Cardiac muscle cell (in vitro differentiated cells and primary cell): ENCODE measurements around the gene NPR2. TPM values are rescaled to one million over a fixed set of nuclear protein-coding genes. Genes with fewer than 3 reads are reported as not detected.

Experiments used
- DNase-seq, 2 donors: peaks; one replicate each; pipeline versions ENCODE4 v3.0.0 to v3.0.0-alpha.2; 2010 to 2017; ENCODE audit warnings: low read depth in 1 of 2, low spot score in 1 of 2
- H3K27ac ChIP-seq: fragments of 200-600 bp; sonication (generic); 2 replicates; pipeline ENCODE4 v1.5.1; 2016
- H3K27me3 ChIP-seq: fragments of 200-600 bp; sonication (generic); 2 replicates; pipeline ENCODE4 v1.6.0; 2016; ENCODE audit warnings: control low read depth
- H3K36me3 ChIP-seq: fragments of 200-600 bp; sonication (generic); 2 replicates; pipeline ENCODE4 v1.5.1; 2016; ENCODE audit warnings: control low read depth
- H3K4me1 ChIP-seq: fragments of 200-600 bp; sonication (generic); 2 replicates; pipeline ENCODE4 v1.8.1; 2017; ENCODE audit warnings: low read depth, mild to moderate bottlenecking, mixed run types
- H3K4me3 ChIP-seq: fragments of 200-600 bp; sonication (generic); 2 replicates; pipeline ENCODE4 v1.5.1; 2016; ENCODE audit warnings: mild to moderate bottlenecking
- H3K9me3 ChIP-seq: fragments of 200-600 bp; sonication (generic); 2 replicates; pipeline ENCODE4 v1.5.1; 2017; ENCODE audit warnings: low read depth, mild to moderate bottlenecking, control low read depth
- polyA plus RNA-seq: library from polyadenylated mRNA; unstranded; fragments of >200 nt; fragmentation: Nextera tagmentation; extraction: Ambion mirVana; gene quantifications from 2 replicates; pipeline ENCODE4 v1.2.1, GENCODE V29; 2016
- total RNA-seq: library from RNA; depleted of rRNA; stranded (reverse); fragments of >200 nt; gene quantifications from 2 replicates; pipeline ENCODE4 v1.2.3, GENCODE V29; 2016
- TF ChIP-seq, protein P1 (sequence below): IDR thresholded peaks from 2 replicates; pipeline ENCODE4 v1.5.1; 2012; ENCODE audit warnings: low read depth, mild to moderate bottlenecking, low read length

NPR2 gene
- total and polyA plus RNA-seq, 2 experiments from 2014 or later: 12.6 to 13.2 TPM

DNA sequence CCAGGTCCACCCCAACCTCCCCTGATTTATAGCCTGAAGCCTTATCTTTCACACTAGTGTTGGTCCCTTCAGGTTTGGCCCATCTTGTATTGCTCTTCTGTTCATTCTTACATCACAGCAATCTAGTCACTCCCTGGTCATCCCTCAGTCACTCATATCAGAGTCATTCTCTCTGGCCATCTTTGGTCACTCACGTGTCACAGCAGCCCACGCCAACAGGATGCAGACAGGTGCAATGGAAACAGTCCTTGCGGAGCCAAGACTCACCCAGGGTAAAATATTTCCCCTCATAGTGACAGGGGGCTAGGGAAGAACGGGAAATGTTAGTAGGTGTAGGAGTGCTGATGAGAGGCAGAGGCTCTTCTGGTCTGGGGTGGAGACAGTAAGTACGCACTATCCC, 37.9 kb upstream of the NPR2 start:
- H3K4me3 ChIP-seq: no peak overlapping the region
- no peak for DNase-seq
- H3K27me3 ChIP-seq: no peaks in the 10 kb centered on the region
- H3K4me1 ChIP-seq: peaks cover 10% of the 10 kb centered on the region
- H3K9me3 ChIP-seq: no peaks in the 10 kb centered on the region
- TF ChIP-seq, protein P1, sequence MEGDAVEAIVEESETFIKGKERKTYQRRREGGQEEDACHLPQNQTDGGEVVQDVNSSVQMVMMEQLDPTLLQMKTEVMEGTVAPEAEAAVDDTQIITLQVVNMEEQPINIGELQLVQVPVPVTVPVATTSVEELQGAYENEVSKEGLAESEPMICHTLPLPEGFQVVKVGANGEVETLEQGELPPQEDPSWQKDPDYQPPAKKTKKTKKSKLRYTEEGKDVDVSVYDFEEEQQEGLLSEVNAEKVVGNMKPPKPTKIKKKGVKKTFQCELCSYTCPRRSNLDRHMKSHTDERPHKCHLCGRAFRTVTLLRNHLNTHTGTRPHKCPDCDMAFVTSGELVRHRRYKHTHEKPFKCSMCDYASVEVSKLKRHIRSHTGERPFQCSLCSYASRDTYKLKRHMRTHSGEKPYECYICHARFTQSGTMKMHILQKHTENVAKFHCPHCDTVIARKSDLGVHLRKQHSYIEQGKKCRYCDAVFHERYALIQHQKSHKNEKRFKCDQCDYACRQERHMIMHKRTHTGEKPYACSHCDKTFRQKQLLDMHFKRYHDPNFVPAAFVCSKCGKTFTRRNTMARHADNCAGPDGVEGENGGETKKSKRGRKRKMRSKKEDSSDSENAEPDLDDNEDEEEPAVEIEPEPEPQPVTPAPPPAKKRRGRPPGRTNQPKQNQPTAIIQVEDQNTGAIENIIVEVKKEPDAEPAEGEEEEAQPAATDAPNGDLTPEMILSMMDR: no peak
- H3K27ac ChIP-seq: no peak overlapping the region
- peaks cover 18% of the 10 kb centered on the region for H3K36me3 ChIP-seq

DNA sequence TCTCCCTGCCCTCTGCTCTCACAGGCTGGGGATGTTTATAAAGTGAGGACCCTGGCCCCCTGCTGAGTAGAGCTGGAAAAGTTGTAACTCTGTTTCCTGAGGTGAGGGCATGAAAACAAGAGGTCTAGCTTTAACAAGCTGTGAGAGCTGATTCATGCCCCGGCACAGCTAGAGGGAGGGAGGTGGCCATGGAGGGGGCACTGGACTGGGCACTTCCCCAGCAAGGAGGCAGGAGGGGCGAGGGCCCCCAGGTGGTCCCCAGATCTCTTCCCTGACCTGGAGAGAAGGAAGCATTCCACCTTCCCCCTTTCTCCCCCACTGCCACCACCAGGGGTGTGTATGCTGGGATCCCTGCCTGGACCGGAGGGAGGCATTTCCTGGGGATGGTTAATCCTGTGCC, 37.1 kb upstream of the NPR2 start, which contains the start of gene MSMP:
TSS of gene MSMP (minus strand) at position 13 of the 400 bp plus-strand sequence. CDS start 147 bp downstream, outside the sequence.
- Histone ChIP-seq H3K27me3 (no peaks in the 10 kb centered on the region), H3K4me3 (no peak within 1 kb of the TSS), H3K36me3 (peaks cover 18% of the 10 kb centered on the region), H3K9me3 (no peaks in the 10 kb centered on the region), H3K4me1 (peaks cover 10% of the 10 kb centered on the region), H3K27ac (no peak within 1 kb of the TSS)
- no peak for DNase-seq
- TF ChIP-seq, protein P1: peak; percentile 2

DNA sequence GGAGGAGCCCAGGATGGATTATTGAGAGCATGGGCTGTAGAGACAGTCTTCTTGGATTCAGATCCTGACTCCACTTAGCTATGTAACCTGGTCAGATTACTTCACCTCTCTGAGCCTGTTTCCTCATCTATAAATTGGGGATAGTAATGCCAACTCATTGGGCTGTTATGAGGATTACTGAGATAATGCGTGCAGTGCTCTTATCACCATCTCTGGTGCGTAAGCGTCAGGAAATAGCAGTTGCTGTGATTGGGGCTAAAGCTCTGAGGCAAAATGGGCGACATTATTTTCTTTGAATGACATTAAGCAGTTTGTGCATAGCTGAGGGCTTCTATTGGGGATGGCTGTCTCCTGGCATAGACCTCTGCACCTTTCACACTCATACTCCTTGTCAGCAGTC, 36.3 kb upstream of the NPR2 start:
- DNase-seq: no peak
- Histone ChIP-seq H3K27ac (no peak overlapping the region), H3K9me3 (no peaks in the 10 kb centered on the region), H3K36me3 (peaks cover 18% of the 10 kb centered on the region), H3K4me3 (no peak overlapping the region), H3K4me1 (peaks cover 7% of the 10 kb centered on the region), H3K27me3 (no peaks in the 10 kb centered on the region)
- TF ChIP-seq, protein P1: no peak

DNA sequence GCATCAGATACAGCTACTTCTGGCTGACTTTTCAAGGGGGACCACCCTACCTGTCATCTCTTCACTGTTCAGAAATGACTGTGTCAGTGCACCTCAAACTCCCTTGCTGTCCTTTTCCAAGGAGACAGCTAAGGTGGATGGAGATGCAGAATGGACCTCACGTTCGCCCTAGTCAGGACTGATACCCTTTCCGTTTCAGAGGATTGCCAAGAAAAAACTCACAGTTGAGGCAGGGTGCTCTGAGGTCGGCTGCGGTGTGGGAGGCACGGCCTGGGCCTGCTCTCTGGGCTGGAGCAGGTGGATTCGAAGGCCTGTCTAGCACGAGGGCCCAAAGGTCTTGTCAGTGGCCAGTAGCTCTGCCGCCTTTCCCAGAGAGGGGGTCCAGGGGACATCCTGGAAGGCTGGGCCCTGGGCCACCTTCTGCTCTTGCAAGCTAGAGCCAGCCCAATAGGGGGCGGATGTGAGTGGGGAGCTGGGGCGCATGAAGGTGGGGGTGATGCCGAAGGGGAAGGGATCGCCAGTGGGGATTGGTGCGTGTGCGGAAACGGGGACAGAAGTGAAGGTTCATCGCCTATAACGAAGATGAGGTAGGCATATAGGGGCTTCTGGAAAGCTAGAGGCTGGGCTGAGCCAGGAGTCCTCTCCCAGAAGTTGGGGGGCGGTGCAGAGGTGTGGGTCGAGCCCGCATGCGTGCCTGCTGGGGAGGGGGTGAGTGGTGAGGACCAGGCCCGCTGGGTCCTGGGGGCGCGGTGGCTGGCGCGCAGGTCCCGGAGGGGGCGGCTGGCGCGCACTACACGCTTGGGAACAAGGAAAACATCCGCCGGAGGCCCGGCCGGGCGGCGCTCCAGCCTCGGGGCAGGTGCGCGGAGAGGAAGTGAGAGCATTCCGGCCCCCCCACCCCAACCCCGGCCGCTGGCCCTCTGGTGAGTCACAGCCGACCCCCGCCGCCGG, 34.8 kb upstream of the NPR2 start:
- peak overlapping the region; percentile 89 for H3K27ac ChIP-seq
- no peaks in the 10 kb centered on the region for H3K27me3 ChIP-seq
- TF ChIP-seq, protein P1: peak; percentile 59
- no peaks in the 10 kb centered on the region for H3K9me3 ChIP-seq
- H3K4me3 ChIP-seq: peak overlapping the region; percentile 72
- H3K4me1 ChIP-seq: peaks cover 6% of the 10 kb centered on the region
- peak; percentile 26 to 64 for DNase-seq
- H3K36me3 ChIP-seq: peaks cover 17% of the 10 kb centered on the region

DNA sequence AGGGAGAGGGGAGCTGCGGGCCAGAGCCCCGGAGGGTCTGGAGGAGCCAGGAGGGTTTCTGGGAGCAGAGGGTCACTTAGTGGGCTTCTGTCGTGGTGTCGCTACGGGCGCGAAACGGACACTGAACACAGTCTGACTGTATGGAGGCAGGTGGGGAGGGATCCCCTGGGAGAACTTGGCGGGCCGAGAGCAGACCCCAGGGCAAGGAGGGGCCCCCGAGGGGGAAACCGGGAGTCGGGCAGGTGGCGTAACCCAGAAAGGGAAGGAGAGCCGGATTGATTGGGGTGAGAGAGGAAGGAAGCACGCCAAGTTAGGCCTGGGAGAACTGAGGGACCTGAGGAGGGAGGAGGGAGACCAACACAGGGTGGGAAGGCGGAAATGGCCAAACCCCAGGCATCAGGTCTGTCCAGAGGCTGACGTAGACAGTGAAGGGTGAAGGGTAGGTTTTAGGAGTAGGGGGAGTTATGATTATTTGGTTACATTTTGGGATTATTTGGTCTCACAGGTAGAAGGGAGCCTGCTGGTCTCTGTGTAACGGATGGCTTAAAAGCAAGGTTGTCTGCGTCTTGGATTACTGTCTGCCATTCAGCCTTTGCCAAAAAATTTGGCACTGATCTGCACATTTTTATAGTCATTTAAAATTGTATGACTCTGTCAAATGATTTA, 34.0 kb upstream of the NPR2 start:
- Histone ChIP-seq H3K9me3 (no peaks in the 10 kb centered on the region), H3K4me1 (peaks cover 6% of the 10 kb centered on the region), H3K36me3 (peaks cover 10% of the 10 kb centered on the region), H3K27ac (peak overlapping the region; percentile 89), H3K4me3 (peak overlapping the region; percentile 72), H3K27me3 (no peaks in the 10 kb centered on the region)
- peak in 1 of 2 donors; percentile 10 for DNase-seq
- TF ChIP-seq, protein P1: no peak
